Neural progenitor cell (in vitro differentiated cells): Measurements from ENCODE around the gene RALGDS. TPM values are rescaled to one million over a fixed set of nuclear protein-coding genes. Genes with fewer than 3 reads are reported as not detected.
"Not testable (repeated sequence)": the region's sequence is repeated elsewhere in the genome, so short reads cannot be mapped to it uniquely, and the experiment has no call there.

Experiments used
- DNase-seq: peaks from one replicate; pipeline ENCODE4 v3.0.0-alpha.2; 2016; ENCODE audit warnings: low spot score
- H2AFZ ChIP-seq: fragments of 200-600 bp; sonication (generic); replicated peaks from 2 replicates; pipeline ENCODE4 v1.6.1; 2016; ENCODE audit warnings: antibody characterized with exemption
- H3F3A ChIP-seq: fragments of 200-600 bp; sonication (generic); 2 replicates; pipeline ENCODE4 v1.6.1; 2016; ENCODE audit warnings: antibody characterized with exemption, low read depth
- H3K27ac ChIP-seq: fragments of 200-600 bp; sonication (generic); 2 replicates; pipeline ENCODE4 v1.5.1; 2016; ENCODE audit warnings: mild to moderate bottlenecking
- H3K27me3 ChIP-seq: fragments of 200-600 bp; sonication (generic); 2 replicates; pipeline ENCODE4 v1.6.1; 2016; ENCODE audit warnings: mild to moderate bottlenecking, moderate library complexity
- H3K36me3 ChIP-seq: fragments of 200-600 bp; sonication (generic); 2 replicates; pipeline ENCODE4 v1.5.1; 2016
- H3K4me1 ChIP-seq: fragments of 200-600 bp; sonication (generic); 2 replicates; pipeline ENCODE4 v1.6.1; 2016; ENCODE audit warnings: mixed run types
- H3K4me2 ChIP-seq: fragments of 200-600 bp; sonication (generic); 2 replicates; pipeline ENCODE4 v1.6.1; 2016
- H3K4me3 ChIP-seq: fragments of 200-600 bp; sonication (generic); 2 replicates; pipeline ENCODE4 v1.5.1; 2016
- H3K79me2 ChIP-seq: fragments of 200-600 bp; sonication (generic); 2 replicates; pipeline ENCODE4 v1.6.1; 2016; ENCODE audit warnings: low read depth
- H3K9ac ChIP-seq: fragments of 200-600 bp; sonication (generic); 2 replicates; pipeline ENCODE4 v1.6.1; 2016
- H3K9me3 ChIP-seq: fragments of 200-600 bp; sonication (generic); 2 replicates; pipeline ENCODE4 v1.5.1; 2016; ENCODE audit warnings: low read depth
- H4K20me1 ChIP-seq: fragments of 200-600 bp; sonication (generic); 2 replicates; pipeline ENCODE4 v1.6.1; 2016; ENCODE audit warnings: low read depth
- H3K27ac Mint-ChIP-seq: 3 replicates; pipeline ENCODE4 v1.8.0; 2021; ENCODE audit warnings: mixed read lengths
- H3K27me3 Mint-ChIP-seq: 2 replicates; pipeline ENCODE4 v1.8.0; 2022; ENCODE audit warnings: low read depth, mild to moderate bottlenecking, inconsistent platforms, moderate library complexity, mixed read lengths; ENCODE audit not compliant: insufficient read depth
- H3K36me3 Mint-ChIP-seq: 3 replicates; pipeline ENCODE4 v1.8.0; 2021; ENCODE audit warnings: mixed read lengths
- H3K4me1 Mint-ChIP-seq: 3 replicates; pipeline ENCODE4 v1.8.0; 2021; ENCODE audit warnings: mixed read lengths
- H3K4me3 Mint-ChIP-seq: 3 replicates; pipeline ENCODE4 v1.8.0; 2021; ENCODE audit warnings: mild to moderate bottlenecking, moderate library complexity, mixed read lengths
- H3K9me3 Mint-ChIP-seq: 3 replicates; pipeline ENCODE4 v1.8.0; 2020; ENCODE audit warnings: mixed read lengths
- CTCF ChIP-seq: fragments of 200-600 bp; sonication (generic); IDR thresholded peaks from 2 replicates; pipeline ENCODE4 v1.5.1; 2017; ENCODE audit warnings: antibody characterized with exemption, mild to moderate bottlenecking
- EZH2 ChIP-seq: fragments of 200-600 bp; sonication (generic); IDR thresholded peaks from 2 replicates; pipeline ENCODE4 v1.6.1; 2017; ENCODE audit warnings: antibody characterized with exemption, mild to moderate bottlenecking, moderate library complexity
- EZH2phosphoT487 ChIP-seq: fragments of 200-600 bp; sonication (generic); IDR thresholded peaks from 2 replicates; pipeline ENCODE4 v1.6.1; 2017; ENCODE audit warnings: antibody characterized with exemption
- total RNA-seq: library from RNA; depleted of rRNA; stranded (reverse); fragments of >200 nt; gene quantifications from 2 replicates; pipeline ENCODE4 v1.2.3, GENCODE V29; 2015; ENCODE audit warnings: low replicate concordance

The RALGDS gene
- total RNA-seq, 1 donor from 2014 or later, result 24.1 TPM

GRCh38 chr9:133071484-133072150 is 49.4 kb downstream of the RALGDS start:
- Histone ChIP-seq H3K79me2 (no peaks in the 10 kb centered on the region), H3K9me3 (no peaks in the 10 kb centered on the region), H3K4me2 (no peak overlapping the region), H3K4me1 (no peaks in the 10 kb centered on the region), H3K9ac (no peak overlapping the region), H3K27me3 (no peaks in the 10 kb centered on the region), H2AFZ (no peak overlapping the region), H3F3A (no peaks in the 10 kb centered on the region), H3K4me3 (no peak overlapping the region), H4K20me1 (no peaks in the 10 kb centered on the region), H3K36me3 (no peaks in the 10 kb centered on the region), H3K27ac (no peak overlapping the region)
- TF ChIP-seq CTCF (no peak), EZH2 (no peak), EZH2phosphoT487 (no peak)
- H3K27ac Mint-ChIP-seq, result no peak overlapping the region
- no peak for DNase-seq
- H3K27me3 Mint-ChIP-seq, result no peaks in the 10 kb centered on the region
- no peaks in the 10 kb centered on the region for H3K4me1 Mint-ChIP-seq
- H3K36me3 Mint-ChIP-seq, result peaks cover 5% of the 10 kb centered on the region
- H3K9me3 Mint-ChIP-seq, result no peaks in the 10 kb centered on the region
- no peak overlapping the region for H3K4me3 Mint-ChIP-seq

GRCh38 chr9:133070985-133071384 is 50.1 kb downstream of the RALGDS start:
- H3K9me3 Mint-ChIP-seq, H2AFZ ChIP-seq, H3K27me3 ChIP-seq, H3K27ac ChIP-seq, H3K27ac Mint-ChIP-seq, H3K4me2 ChIP-seq, H3K36me3 Mint-ChIP-seq, H3K4me3 Mint-ChIP-seq, H3K27me3 Mint-ChIP-seq, H3K9ac ChIP-seq, H3K36me3 ChIP-seq, H3K4me1 Mint-ChIP-seq, H3K4me1 ChIP-seq, H3F3A ChIP-seq, H3K4me3 ChIP-seq, DNase-seq, H3K9me3 ChIP-seq, H3K79me2 ChIP-seq, H4K20me1 ChIP-seq: not testable (repeated sequence)

- not testable (repeated sequence) for H3K79me2 ChIP-seq, H3K27me3 ChIP-seq, H3K4me3 ChIP-seq, H4K20me1 ChIP-seq, H3F3A ChIP-seq, H3K27ac Mint-ChIP-seq, H3K36me3 Mint-ChIP-seq, H3K9me3 ChIP-seq, H2AFZ ChIP-seq, H3K4me1 ChIP-seq, H3K4me3 Mint-ChIP-seq, H3K9ac ChIP-seq, H3K4me1 Mint-ChIP-seq, H3K27me3 Mint-ChIP-seq, DNase-seq, H3K4me2 ChIP-seq, H3K9me3 Mint-ChIP-seq, H3K36me3 ChIP-seq, H3K27ac ChIP-seq
These were observed 50.5 kb downstream of the RALGDS start for GRCh38 chr9:133070500-133070961.

GRCh38 chr9:133068431-133068830 is 52.6 kb downstream of the RALGDS start:
- H3K4me3 Mint-ChIP-seq, H3K27ac Mint-ChIP-seq, H4K20me1 ChIP-seq, H3K4me1 Mint-ChIP-seq, H3K9me3 Mint-ChIP-seq, DNase-seq, H3K4me2 ChIP-seq, H3K36me3 ChIP-seq, H3K9me3 ChIP-seq, H3K36me3 Mint-ChIP-seq, H3K27me3 ChIP-seq, H2AFZ ChIP-seq, H3K9ac ChIP-seq, H3K4me3 ChIP-seq, H3K27ac ChIP-seq, H3K27me3 Mint-ChIP-seq, H3K79me2 ChIP-seq, H3F3A ChIP-seq, H3K4me1 ChIP-seq: not testable (repeated sequence)

GRCh38 chr9:133067813-133068212 is 53.2 kb downstream of the RALGDS start:
- H3K27me3 Mint-ChIP-seq, result peaks cover 2% of the 10 kb centered on the region

More at GRCh38 chr9:133067813-133068212, 53.2 kb downstream of the RALGDS start:
- no peak overlapping the region for H3K4me2 ChIP-seq
- H3K4me1 ChIP-seq, result no peaks in the 10 kb centered on the region
- no peaks in the 10 kb centered on the region for H3K9me3 ChIP-seq
- H3K9me3 Mint-ChIP-seq, result no peaks in the 10 kb centered on the region
- no peaks in the 10 kb centered on the region for H4K20me1 ChIP-seq
- no peak overlapping the region for H3K27ac Mint-ChIP-seq
- H3K79me2 ChIP-seq, result no peaks in the 10 kb centered on the region
- H3K4me3 ChIP-seq, result no peak overlapping the region
- DNase-seq, result no peak
- no peak for TF ChIP-seq EZH2phosphoT487
- TF ChIP-seq EZH2, result no peak
- no peak for TF ChIP-seq CTCF
- peaks cover 5% of the 10 kb centered on the region for H3K36me3 Mint-ChIP-seq
- no peak overlapping the region for H3K4me3 Mint-ChIP-seq
- H3K4me1 Mint-ChIP-seq, result no peaks in the 10 kb centered on the region
- H3K9ac ChIP-seq, result no peak overlapping the region
- H3K27ac ChIP-seq, result no peak overlapping the region
- no peaks in the 10 kb centered on the region for H3K27me3 ChIP-seq
- no peaks in the 10 kb centered on the region for H3K36me3 ChIP-seq
- no peak overlapping the region for H2AFZ ChIP-seq
- no peaks in the 10 kb centered on the region for H3F3A ChIP-seq
